KMS-11 (cell line): ENCODE data around the gene SCFD2.
"Not testable (repeated sequence)": the region's sequence is repeated elsewhere in the genome, so short reads cannot be mapped to it uniquely, and the experiment has no call there.

Experiments used
- H2AFZ ChIP-seq: fragments of 200-600 bp; sonication (generic); 2 replicates; pipeline ENCODE4 v1.6.1; 2016; ENCODE audit warnings: antibody characterized with exemption, mixed run types, low read depth
- H3K27ac ChIP-seq: fragments of 200-600 bp; sonication (generic); 2 replicates; pipeline ENCODE4 v1.6.1; 2016; ENCODE audit warnings: mild to moderate bottlenecking, mixed run types
- H3K27me3 ChIP-seq: fragments of 200-600 bp; sonication (generic); 2 replicates; pipeline ENCODE4 v1.6.1; 2017; ENCODE audit warnings: mild to moderate bottlenecking, low read depth, mixed run types, moderate library complexity; ENCODE audit not compliant: insufficient read depth
- H3K36me3 ChIP-seq: fragments of 200-600 bp; sonication (generic); 2 replicates; pipeline ENCODE4 v1.6.1; 2017; ENCODE audit warnings: mild to moderate bottlenecking, mixed run types; ENCODE audit not compliant: insufficient read depth
- H3K4me1 ChIP-seq: fragments of 200-600 bp; sonication (generic); 2 replicates; pipeline ENCODE4 v1.6.1; 2016; ENCODE audit warnings: mild to moderate bottlenecking, low read depth, mixed run types; ENCODE audit not compliant: poor library complexity, severe bottlenecking
- H3K4me2 ChIP-seq: fragments of 200-600 bp; sonication (generic); 2 replicates; pipeline ENCODE4 v1.7.0; 2016; ENCODE audit warnings: mild to moderate bottlenecking, mixed run types
- H3K4me3 ChIP-seq: fragments of 200-600 bp; sonication (generic); IDR thresholded peaks from 2 replicates; pipeline ENCODE4 v1.6.1; 2017; ENCODE audit warnings: low read depth, low read length, mixed read lengths; ENCODE audit not compliant: insufficient read depth
- H3K79me2 ChIP-seq: fragments of 200-600 bp; sonication (generic); 2 replicates; pipeline ENCODE4 v1.6.1; 2016; ENCODE audit warnings: low read depth, mixed run types; ENCODE audit not compliant: insufficient read depth
- H3K9ac ChIP-seq: fragments of 200-600 bp; sonication (generic); 2 replicates; pipeline ENCODE4 v1.6.1; 2016; ENCODE audit warnings: mild to moderate bottlenecking, mixed run types
- H4K20me1 ChIP-seq: fragments of 200-600 bp; sonication (generic); 2 replicates; pipeline ENCODE4 v1.6.1; 2016; ENCODE audit warnings: mild to moderate bottlenecking, mixed run types; ENCODE audit not compliant: insufficient read depth
- CTCF ChIP-seq: fragments of 200-600 bp; sonication (generic); conservative IDR thresholded peaks from 2 replicates; pipeline ENCODE4 v1.6.1; 2017; ENCODE audit warnings: low read depth, mild to moderate bottlenecking, antibody characterized with exemption, low read length, moderate library complexity, mixed read lengths

Gene SCFD2

GRCh38 chr4:53060278-53060677 is 305.6 kb downstream of the SCFD2 start:
- Histone ChIP-seq H3K36me3 (no peaks in the 10 kb centered on the region), H3K4me1 (no peaks in the 10 kb centered on the region), H3K4me2 (no peak overlapping the region), H3K27me3 (no peaks in the 10 kb centered on the region), H4K20me1 (no peaks in the 10 kb centered on the region), H3K79me2 (no peaks in the 10 kb centered on the region), H3K9ac (no peak overlapping the region), H3K27ac (no peak overlapping the region), H3K4me3 (no peak overlapping the region), H2AFZ (no peak overlapping the region)
- TF ChIP-seq CTCF: no peak

GRCh38 chr4:53059871-53060270 is 306.0 kb downstream of the SCFD2 start:
- no peak overlapping the region for H3K4me2 ChIP-seq
- H3K4me3 ChIP-seq: no peak overlapping the region
- no peaks in the 10 kb centered on the region for H4K20me1 ChIP-seq
- H3K9ac ChIP-seq: no peak overlapping the region
- H3K36me3 ChIP-seq: no peaks in the 10 kb centered on the region
- TF ChIP-seq CTCF: no peak
- no peaks in the 10 kb centered on the region for H3K4me1 ChIP-seq
- H2AFZ ChIP-seq: no peak overlapping the region
- H3K27ac ChIP-seq: no peak overlapping the region
- H3K27me3 ChIP-seq: no peaks in the 10 kb centered on the region
- H3K79me2 ChIP-seq: no peaks in the 10 kb centered on the region

GRCh38 chr4:53059256-53059655 is 306.6 kb downstream of the SCFD2 start:
- Histone ChIP-seq H2AFZ (no peak overlapping the region), H3K9ac (no peak overlapping the region), H3K4me1 (no peaks in the 10 kb centered on the region), H3K4me2 (no peak overlapping the region), H3K4me3 (no peak overlapping the region), H4K20me1 (no peaks in the 10 kb centered on the region), H3K36me3 (no peaks in the 10 kb centered on the region), H3K27me3 (no peaks in the 10 kb centered on the region), H3K79me2 (no peaks in the 10 kb centered on the region), H3K27ac (no peak overlapping the region)
- TF ChIP-seq CTCF: no peak

GRCh38 chr4:53057679-53058078 is 308.2 kb downstream of the SCFD2 start:
- Histone ChIP-seq H3K79me2 (no peaks in the 10 kb centered on the region), H3K4me3 (no peak overlapping the region), H3K27ac (no peak overlapping the region), H3K4me2 (no peak overlapping the region), H4K20me1 (no peaks in the 10 kb centered on the region), H2AFZ (no peak overlapping the region), H3K9ac (no peak overlapping the region), H3K27me3 (no peaks in the 10 kb centered on the region), H3K36me3 (no peaks in the 10 kb centered on the region), H3K4me1 (no peaks in the 10 kb centered on the region)
- no peak for TF ChIP-seq CTCF

- not testable (repeated sequence) for H3K27me3 ChIP-seq, H4K20me1 ChIP-seq, H3K27ac ChIP-seq, H3K4me1 ChIP-seq, H3K9ac ChIP-seq, H3K79me2 ChIP-seq, H2AFZ ChIP-seq, H3K4me2 ChIP-seq, H3K4me3 ChIP-seq, H3K36me3 ChIP-seq
These were observed 308.8 kb downstream of the SCFD2 start for GRCh38 chr4:53057108-53057507.
